B cell (primary cell): ENCODE data around the gene SGSH. TPM values are rescaled to one million over a fixed set of nuclear protein-coding genes. Genes with fewer than 3 reads are reported as not detected.

ENCODE experiments used
- ATAC-seq: fragments of 200-7000 bp; cut with Tn5 transposase; one replicate; pipeline ENCODE4 v1.10.0; 2021; ENCODE audit warnings: low read depth, mild to moderate bottlenecking, moderate number of reproducible peaks, moderate library complexity
- CTCF ChIA-PET: fragments of 350-600 bp; sonication (Branson Sonifier 250); formaldehyde crosslinking; loops from one replicate; lab custom pipeline; 2021; ENCODE audit warnings: antibody characterized with exemption, inconsistent platforms; lab: Charles Lee
- POLR2A ChIA-PET: fragments of 350-600 bp; sonication (Branson Sonifier 250); formaldehyde crosslinking; loops from one replicate; lab custom pipeline; 2021; ENCODE audit warnings: antibody characterized with exemption; lab: Charles Lee
- DNase-seq: peaks from one replicate; pipeline ENCODE4 v3.0.0; 2013
- H2AFZ ChIP-seq: 2 replicates; pipeline ENCODE4 v1.6.1; 2012; ENCODE audit warnings: mild to moderate bottlenecking, low read depth, low read length; ENCODE audit not compliant: insufficient read depth, poor library complexity, severe bottlenecking
- H3K27ac ChIP-seq, 2 donors: 1 replicate in 1 of 2; 2 replicates in 1 of 2; pipeline ENCODE4 v1.5.1; 2012 to 2013; ENCODE audit warnings: low read length in 2 of 2, mild to moderate bottlenecking in 2 of 2, moderate library complexity in 1 of 2
- H3K27me3 ChIP-seq, 4 experiments: fragments of 200-600 bp in 1 of 4; sonication (generic) in 1 of 4; replicated peaks in 1 of 4; 1 replicate in 2 of 4; 2 replicates in 2 of 4; pipeline versions ENCODE4 v1.6.1 to v1.7.0; 2013 to 2016; ENCODE audit warnings: low read length in 3 of 4, mild to moderate bottlenecking in 2 of 4, mixed read lengths in 1 of 4, moderate library complexity in 1 of 4; ENCODE audit not compliant: insufficient read depth in 4 of 4, control insufficient read depth in 3 of 4; ENCODE audit errors: control extremely low read depth in 1 of 4
- H3K36me3 ChIP-seq, 2 experiments: replicated peaks in 1 of 2; 1 replicate in 1 of 2; 2 replicates in 1 of 2; pipeline versions ENCODE4 v1.6.1 to v1.7.1; 2013; ENCODE audit warnings: low read length in 1 of 2; ENCODE audit not compliant: insufficient read depth in 2 of 2, control insufficient read depth in 1 of 2; ENCODE audit errors: control extremely low read depth in 1 of 2, extremely low read depth in 1 of 2
- H3K4me1 ChIP-seq, 2 donors: fragments of 200-600 bp in 1 of 2; sonication (generic) in 1 of 2; 1 replicate in 1 of 2; 2 replicates in 1 of 2; pipeline versions ENCODE4 v1.5.1 to v1.6.1; 2013 to 2017; ENCODE audit warnings: low read length in 2 of 2; ENCODE audit not compliant: control insufficient read depth in 2 of 2, insufficient read depth in 2 of 2
- H3K4me2 ChIP-seq: replicated peaks from 2 replicates; pipeline ENCODE3; 2012; ENCODE audit warnings: mild to moderate bottlenecking, low read depth, low read length; ENCODE audit not compliant: poor library complexity, severe bottlenecking
- H3K4me3 ChIP-seq, 5 experiments: fragments of 200-600 bp in 1 of 5; sonication (generic) in 1 of 5; 1 replicate in 3 of 5; 2 replicates in 2 of 5; pipeline versions ENCODE4 v1.5.1 to v1.7.0; 2011 to 2016; ENCODE audit warnings: low read length in 4 of 5, mild to moderate bottlenecking in 4 of 5, low read depth in 2 of 5, control low read depth in 1 of 5, moderate library complexity in 1 of 5; ENCODE audit not compliant: insufficient read depth in 1 of 5; ENCODE audit errors: control extremely low read depth in 1 of 5, extremely low read depth in 1 of 5
- H3K79me2 ChIP-seq: fragments of 200-600 bp; sonication (generic); one replicate; pipeline ENCODE4 v1.6.0; 2016; ENCODE audit warnings: low read length; ENCODE audit not compliant: control insufficient read depth, insufficient read depth
- H3K9ac ChIP-seq: fragments of 200-600 bp; sonication (generic); 2 replicates; pipeline ENCODE4 v1.6.1; 2017; ENCODE audit warnings: mild to moderate bottlenecking, low read length, moderate library complexity
- H3K9me3 ChIP-seq, 3 donors: one replicate each; pipeline versions ENCODE4 v1.6.1 to v1.7.1; 2013; ENCODE audit warnings: low read length in 2 of 3; ENCODE audit not compliant: control insufficient read depth in 2 of 3, insufficient read depth in 1 of 3; ENCODE audit errors: control extremely low read depth in 1 of 3
- H4K20me1 ChIP-seq: 2 replicates; pipeline ENCODE4 v1.6.0; 2012; ENCODE audit warnings: mild to moderate bottlenecking, low read length; ENCODE audit not compliant: insufficient read depth, control insufficient read depth, poor library complexity, severe bottlenecking
- H3K27ac Mint-ChIP-seq: one replicate; pipeline ENCODE4 v1.8.0; 2021; ENCODE audit warnings: mixed read lengths
- H3K27me3 Mint-ChIP-seq: one replicate; pipeline ENCODE4 v1.8.0; 2021; ENCODE audit warnings: mixed read lengths
- H3K4me1 Mint-ChIP-seq: one replicate; pipeline ENCODE4 v1.8.0; 2021; ENCODE audit warnings: mixed read lengths
- H3K4me3 Mint-ChIP-seq: one replicate; pipeline ENCODE4 v1.8.0; 2021; ENCODE audit warnings: mixed read lengths
- H3K9me3 Mint-ChIP-seq: one replicate; pipeline ENCODE4 v1.8.0; 2022; ENCODE audit warnings: mixed read lengths; ENCODE audit not compliant: insufficient read depth
- CTCF ChIP-seq: fragments of 200-600 bp; IDR thresholded peaks from one replicate; pipeline ENCODE4 v1.8.0; 2022; ENCODE audit warnings: antibody characterized with exemption, mild to moderate bottlenecking
- EZH2 ChIP-seq: IDR thresholded peaks from 2 replicates; pipeline ENCODE4 v1.6.1; 2012; ENCODE audit warnings: borderline replicate concordance, low read depth, mild to moderate bottlenecking, moderate library complexity, low read length; ENCODE audit not compliant: insufficient read depth, poor library complexity, severe bottlenecking
- WGBS: methylation state at CpG from one replicate; pipeline ENCODE4 v1.1.5; 2013; ENCODE audit warnings: missing lambda C conversion rate; ENCODE audit not compliant: insufficient coverage; 5-methylcytosine and 5-hydroxymethylcytosine counted together
- intact Hi-C: fragments of 100-400 bp; cut with micrococcal nuclease; formaldehyde crosslinking; loops from one replicate; pipeline ENCODE4 v1.10.0; 2022
- polyA minus RNA-seq: library from RNA; depleted of rRNA, polyadenylated mRNA; stranded (reverse); fragments of >200 nt; gene quantifications from 2 replicates; pipeline ENCODE4 v1.2.3, GENCODE V29; 2012
- polyA plus RNA-seq: library from polyadenylated mRNA; depleted of rRNA; stranded (reverse); fragments of >200 nt; gene quantifications from 2 replicates; pipeline ENCODE4 v1.2.3, GENCODE V29; 2012
- total RNA-seq, 2 donors: library from RNA; stranded (reverse); fragments of 120-200 nt in 1 of 2; gene quantifications; 1 replicate in 1 of 2; 2 replicates in 1 of 2; pipeline versions ENCODE4 v1.2.3 to v1.2.4, GENCODE V29; 2013 to 2022

Gene SGSH
- total RNA-seq = 83.7 and 93.6 TPM in 2 replicates
- total RNA-seq (2013) = 10.9 TPM
- 44.5 and 124 TPM in 2 replicates for polyA plus RNA-seq
- 21.3 and 64.3 TPM in 2 replicates for polyA minus RNA-seq

DNA sequence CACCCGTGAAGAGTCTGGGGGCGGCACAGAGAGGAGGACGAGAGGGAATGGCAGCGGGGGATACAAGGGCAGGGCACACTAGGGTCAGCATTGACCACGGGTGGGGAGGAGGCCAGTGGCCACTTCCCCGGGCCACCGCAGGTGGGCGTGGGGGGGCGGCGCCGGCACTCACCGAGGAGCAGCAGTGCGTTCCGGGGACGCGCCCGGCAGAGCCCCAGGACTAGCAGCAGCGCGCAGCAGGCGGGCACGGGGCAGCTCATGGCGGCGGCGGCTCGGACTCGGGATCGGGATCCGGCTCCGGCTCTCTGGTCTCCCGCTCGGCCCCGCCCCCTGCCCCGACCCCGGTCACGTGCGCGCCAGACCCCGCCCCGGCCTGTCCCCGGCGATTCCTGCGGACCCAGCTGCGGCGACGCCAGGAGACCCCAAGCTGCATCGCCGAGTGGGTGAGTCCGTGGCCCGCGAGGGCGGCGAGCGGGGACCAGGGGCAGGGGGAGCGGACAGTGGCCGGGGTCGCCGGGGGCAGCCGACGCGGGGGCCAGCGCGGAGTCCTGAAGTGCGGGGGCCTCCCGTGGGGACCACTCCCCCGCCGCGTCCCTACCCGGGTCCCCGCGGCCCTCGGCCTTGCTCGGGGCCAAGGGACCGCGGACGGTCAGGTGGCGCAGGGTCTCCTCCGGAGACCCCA is at the start of gene SGSH, which contains the start of gene SLC26A11:
Gene SGSH, minus strand, starts transcription at position 280 of the 682 bp plus-strand sequence. Its CDS starts 20 bp downstream, at position 260.
Gene SLC26A11, plus strand, starts transcription at position 374 of the 682 bp plus-strand sequence. CDS start 1,134 bp downstream, outside the sequence.
- ATAC-seq (peak; percentile 48), DNase-seq (peak; percentile 74)
- Histone ChIP-seq H3K36me3 (peaks cover 0 to 7% of the 10 kb centered on the region in 2 experiments), H3K4me3 (peak within 1 kb of the TSS; percentile 59 to 86 (median 67)), H3K9me3 (peaks cover 0 to 2% (median 0%) of the 10 kb centered on the region in 3 donors), H4K20me1 (peaks cover 23% of the 10 kb centered on the region), H3K27me3 (peaks cover 0 to 2% (median 0%) of the 10 kb centered on the region in 4 experiments), H3K79me2 (peaks cover 23% of the 10 kb centered on the region), H3K4me1 (peaks cover 10 to 30% of the 10 kb centered on the region in 2 donors), H3K9ac (peak within 1 kb of the TSS; percentile 93), H2AFZ (peak within 1 kb of the TSS; percentile 71), H3K27ac (peak within 1 kb of the TSS; percentile 90 to 96), H3K4me2 (peak within 1 kb of the TSS; percentile 99)
- H3K9me3 Mint-ChIP-seq = no peaks in the 10 kb centered on the region
- TF ChIP-seq CTCF (no peak), EZH2 (no peak)
- H3K27me3 Mint-ChIP-seq = no peaks in the 10 kb centered on the region
- H3K4me1 Mint-ChIP-seq = peaks cover 22% of the 10 kb centered on the region
- intact Hi-C loops = no loop called here
- peak within 1 kb of the TSS; percentile 96 for H3K4me3 Mint-ChIP-seq
- H3K27ac Mint-ChIP-seq = peak within 1 kb of the TSS; percentile 94
- POLR2A ChIA-PET = no interaction called here
- CTCF ChIA-PET = interaction anchor here (0.9 to 1.4 kb wide), 2 partner anchors 24 to 31 kb away, joined by 4 read pairs; no protein-coding TSS in a partner anchor
- 1% methylated on average over 75 of the region's 77 CpGs for WGBS

DNA sequence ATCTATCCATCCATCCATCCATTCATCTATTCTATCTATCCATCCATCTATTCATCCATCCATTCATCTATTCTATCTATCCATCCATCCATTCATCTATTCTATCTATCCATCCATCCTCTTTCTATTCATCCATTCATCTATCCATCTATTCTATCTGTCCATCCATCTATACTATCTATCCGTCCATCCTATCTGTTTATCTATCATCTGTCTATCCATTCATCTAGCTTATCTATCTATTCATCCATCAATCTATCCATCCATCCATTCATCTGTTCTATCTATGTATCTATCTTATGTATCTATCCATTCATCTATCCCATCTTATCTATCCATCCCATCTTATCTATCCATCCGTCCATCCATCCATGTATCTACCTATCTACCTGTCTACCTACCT is 49.3 kb upstream of the SGSH start:
- Histone ChIP-seq H3K4me2 (no peak overlapping the region), H3K27me3 (no peaks in the 10 kb centered on the region), H3K27ac (no peak overlapping the region), H3K4me1 (peaks cover 11 to 24% of the 10 kb centered on the region in 2 donors), H2AFZ (no peak overlapping the region), H3K36me3 (peaks cover 3 to 64% of the 10 kb centered on the region in 2 experiments), H4K20me1 (peaks cover 83% of the 10 kb centered on the region), H3K9me3 (no peaks in the 10 kb centered on the region), H3K79me2 (peaks cover 92% of the 10 kb centered on the region), H3K9ac (no peak overlapping the region), H3K4me3 (no peak overlapping the region)
- H3K9me3 Mint-ChIP-seq = no peaks in the 10 kb centered on the region
- no peak for DNase-seq
- H3K27me3 Mint-ChIP-seq = no peaks in the 10 kb centered on the region
- ATAC-seq = no peak
- intact Hi-C loops = no loop called here
- no peak for TF ChIP-seq EZH2
- peak; percentile 14 for TF ChIP-seq CTCF
- WGBS = 100% methylated on average over 1 of the region's 2 CpGs
- H3K27ac Mint-ChIP-seq = no peak overlapping the region
- H3K4me3 Mint-ChIP-seq = no peak overlapping the region
- peaks cover 30% of the 10 kb centered on the region for H3K4me1 Mint-ChIP-seq
- CTCF ChIA-PET = interaction anchor here (1.0 kb wide), 1 partner anchor 74 kb away, joined by 4 read pairs; no protein-coding TSS in a partner anchor
- POLR2A ChIA-PET = no interaction called here
